Lung (tissue), 12 donors: ENCODE results near the gene SEZ6L. TPM values are rescaled to one million over a fixed set of nuclear protein-coding genes. Genes with fewer than 3 reads are reported as not detected.

Experiments used
- ATAC-seq: fragments of 200-7000 bp; cut with Tn5 transposase; one replicate; pipeline ENCODE4 v1.9.1; 2020; ENCODE audit warnings: moderate number of reproducible peaks; ENCODE audit not compliant: insufficient read depth, low FRiP score
- DNase-seq, 3 donors: peaks; one replicate each; pipeline ENCODE4 v3.0.0-alpha.2; 2013 to 2017
- H3K27ac ChIP-seq, 2 donors: one replicate each; pipeline ENCODE4 v1.5.1; 2013; ENCODE audit warnings: mild to moderate bottlenecking in 2 of 2, moderate library complexity in 2 of 2, control low read depth in 1 of 2, inconsistent platforms in 1 of 2, low read depth in 1 of 2, low read length in 1 of 2
- H3K27me3 ChIP-seq, 3 donors: one replicate each; pipeline ENCODE4 v1.5.1; 2013; ENCODE audit warnings: low read length in 2 of 3; ENCODE audit not compliant: control insufficient read depth in 3 of 3, insufficient read depth in 3 of 3
- H3K36me3 ChIP-seq, 4 donors: one replicate each; pipeline ENCODE4 v1.5.1; 2013; ENCODE audit warnings: low read length in 4 of 4, mild to moderate bottlenecking in 1 of 4, moderate library complexity in 1 of 4; ENCODE audit not compliant: control insufficient read depth in 4 of 4, insufficient read depth in 4 of 4
- H3K4me1 ChIP-seq, 5 donors: one replicate each; pipeline ENCODE4 v1.5.1; 2013; ENCODE audit warnings: low read length in 5 of 5, mild to moderate bottlenecking in 2 of 5, moderate library complexity in 1 of 5; ENCODE audit not compliant: control insufficient read depth in 5 of 5, insufficient read depth in 5 of 5
- H3K4me3 ChIP-seq: one replicate; pipeline ENCODE4 v1.5.1; 2013; ENCODE audit warnings: mild to moderate bottlenecking, control low read depth, moderate library complexity
- H3K9ac ChIP-seq, 2 donors: one replicate each; pipeline ENCODE4 v1.5.1; 2013; ENCODE audit warnings: low read length in 2 of 2, control low read depth in 1 of 2; ENCODE audit not compliant: insufficient read depth in 1 of 2
- H3K9me3 ChIP-seq, 4 donors: one replicate each; pipeline ENCODE4 v1.5.1; 2013; ENCODE audit warnings: low read length in 3 of 4, mild to moderate bottlenecking in 1 of 4, moderate library complexity in 1 of 4; ENCODE audit not compliant: control insufficient read depth in 4 of 4, insufficient read depth in 3 of 4
- WGBS, 2 donors: extraction: QIAGEN DNeasy Blood & Tissue Kit; methylation state at CpG; one replicate each; pipeline ENCODE4 v1.1.7; 2013; 5-methylcytosine and 5-hydroxymethylcytosine counted together
- polyA plus RNA-seq, 2 donors: library from polyadenylated mRNA; stranded (reverse); fragments of 200-250 nt; gene quantifications; one replicate each; pipeline ENCODE4 v1.2.1, GENCODE V29; 2013
- total RNA-seq, 2 donors: library from RNA; depleted of rRNA in 1 of 2; stranded (reverse); fragments of >200 nt in 1 of 2; gene quantifications; one replicate each; pipeline ENCODE4 v1.2.1, GENCODE V29; 2014 to 2021
- TF ChIP-seq, protein P1 (sequence below): IDR thresholded peaks from 2 replicates; pipeline ENCODE4 v1.5.1; 2012; ENCODE audit warnings: mild to moderate bottlenecking; ENCODE audit errors: control extremely low read depth, extremely low read depth
- donor health status: control.
- donor health status: control.
- donor health status: Bipolar disorder and iron deficiency.
- donor health status: healthy.
- donor health status: DM: yes; HTN: yes; CAD: no.

SEZ6L gene
- total and polyA plus RNA-seq, 4 donors: 0.02 to 0.46 (median 0.08) TPM

DNA sequence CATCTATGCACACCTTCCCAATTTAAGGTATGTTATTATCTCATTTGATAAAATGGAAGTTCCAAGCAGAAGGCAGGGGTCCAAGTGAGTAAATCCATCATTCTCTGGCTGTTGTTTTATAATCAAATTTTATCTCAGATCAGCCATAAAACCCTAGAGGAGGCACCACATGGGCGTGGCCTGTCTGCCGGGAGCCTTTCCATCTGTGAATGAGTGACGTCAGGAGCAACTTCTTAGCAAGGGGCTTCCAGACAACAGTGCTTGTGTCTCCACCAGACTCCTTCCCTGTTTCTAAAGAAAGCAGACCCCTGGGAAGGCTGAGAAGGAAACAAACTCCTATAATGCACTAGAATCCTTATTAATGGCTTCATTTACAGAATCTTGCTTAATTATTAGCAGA lies 13.5 kb downstream of the SEZ6L start:
- WGBS, 2 donors: 39 to 57% methylated on average over 3 of the region's 3 CpGs
- H3K36me3 ChIP-seq: no peaks in the 10 kb centered on the region
- DNase-seq: no peak
- ATAC-seq: no peak
- no peaks in the 10 kb centered on the region for H3K27me3 ChIP-seq
- no peak overlapping the region for H3K9ac ChIP-seq
- no peaks in the 10 kb centered on the region for H3K4me1 ChIP-seq
- no peak overlapping the region for H3K4me3 ChIP-seq
- H3K27ac ChIP-seq: no peak overlapping the region
- peaks cover 0 to 6% (median 0%) of the 10 kb centered on the region in 4 donors for H3K9me3 ChIP-seq
- TF ChIP-seq, protein P1, sequence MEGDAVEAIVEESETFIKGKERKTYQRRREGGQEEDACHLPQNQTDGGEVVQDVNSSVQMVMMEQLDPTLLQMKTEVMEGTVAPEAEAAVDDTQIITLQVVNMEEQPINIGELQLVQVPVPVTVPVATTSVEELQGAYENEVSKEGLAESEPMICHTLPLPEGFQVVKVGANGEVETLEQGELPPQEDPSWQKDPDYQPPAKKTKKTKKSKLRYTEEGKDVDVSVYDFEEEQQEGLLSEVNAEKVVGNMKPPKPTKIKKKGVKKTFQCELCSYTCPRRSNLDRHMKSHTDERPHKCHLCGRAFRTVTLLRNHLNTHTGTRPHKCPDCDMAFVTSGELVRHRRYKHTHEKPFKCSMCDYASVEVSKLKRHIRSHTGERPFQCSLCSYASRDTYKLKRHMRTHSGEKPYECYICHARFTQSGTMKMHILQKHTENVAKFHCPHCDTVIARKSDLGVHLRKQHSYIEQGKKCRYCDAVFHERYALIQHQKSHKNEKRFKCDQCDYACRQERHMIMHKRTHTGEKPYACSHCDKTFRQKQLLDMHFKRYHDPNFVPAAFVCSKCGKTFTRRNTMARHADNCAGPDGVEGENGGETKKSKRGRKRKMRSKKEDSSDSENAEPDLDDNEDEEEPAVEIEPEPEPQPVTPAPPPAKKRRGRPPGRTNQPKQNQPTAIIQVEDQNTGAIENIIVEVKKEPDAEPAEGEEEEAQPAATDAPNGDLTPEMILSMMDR: no peak

DNA sequence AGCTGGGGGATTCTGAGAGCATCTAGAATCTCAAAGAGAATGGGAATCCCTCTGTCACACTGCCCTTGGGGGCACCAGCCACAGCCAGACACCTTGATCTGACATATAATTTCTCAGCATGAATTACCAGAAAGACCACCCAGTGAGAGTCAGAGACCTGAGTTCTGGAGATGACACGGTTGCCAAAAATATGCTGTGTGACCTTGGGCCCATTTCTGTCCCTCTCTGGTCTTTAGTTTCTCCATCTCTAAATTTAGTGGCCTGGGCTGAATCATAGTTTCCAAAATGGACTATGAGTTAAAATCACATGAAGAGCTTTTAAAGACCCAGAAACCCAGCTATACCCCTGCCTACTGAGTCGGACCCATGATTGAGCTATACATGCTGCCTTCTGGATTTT lies 15.9 kb downstream of the SEZ6L start:
- Histone ChIP-seq H3K4me3 (no peak overlapping the region), H3K27ac (no peak overlapping the region), H3K9ac (no peak overlapping the region), H3K4me1 (no peaks in the 10 kb centered on the region), H3K36me3 (no peaks in the 10 kb centered on the region), H3K9me3 (peaks cover 0 to 6% (median 0%) of the 10 kb centered on the region in 4 donors), H3K27me3 (peaks cover 0 to 6% (median 0%) of the 10 kb centered on the region in 3 donors)
- 86 to 89% methylated on average over 2 of the region's 2 CpGs for WGBS, 2 donors
- no peak for DNase-seq
- no peak for ATAC-seq
- TF ChIP-seq, protein P1: no peak

DNA sequence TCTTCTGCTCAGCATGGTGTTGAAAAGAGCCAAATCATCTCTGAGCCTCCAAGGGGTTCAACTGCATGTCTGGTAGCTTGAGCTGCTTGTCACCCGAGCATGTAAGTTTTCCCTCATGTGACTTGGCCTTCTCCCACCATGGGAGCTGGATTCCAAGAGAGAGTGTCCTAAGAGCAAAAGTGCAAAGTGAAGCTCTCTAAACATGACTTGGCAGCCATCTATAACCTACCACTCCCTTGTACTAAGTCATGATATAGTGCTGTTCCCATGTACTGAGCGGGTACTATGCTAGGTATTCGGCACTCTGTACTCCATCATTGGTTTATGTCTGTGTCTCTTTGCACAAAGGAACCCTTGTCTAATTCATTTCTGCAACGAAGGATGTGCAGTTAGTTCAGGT lies 19.1 kb downstream of the SEZ6L start:
- H3K36me3 ChIP-seq: no peaks in the 10 kb centered on the region
- no peak overlapping the region for H3K9ac ChIP-seq
- no peaks in the 10 kb centered on the region for H3K4me1 ChIP-seq
- peaks cover 0 to 6% (median 0%) of the 10 kb centered on the region in 4 donors for H3K9me3 ChIP-seq
- H3K27me3 ChIP-seq: peaks cover 0 to 6% (median 0%) of the 10 kb centered on the region in 3 donors
- H3K4me3 ChIP-seq: no peak overlapping the region
- ATAC-seq (no peak), DNase-seq (no peak)
- no peak overlapping the region for H3K27ac ChIP-seq
- WGBS, 2 donors: 75 to 83% methylated on average over 4 of the region's 4 CpGs
- TF ChIP-seq, protein P1: no peak

DNA sequence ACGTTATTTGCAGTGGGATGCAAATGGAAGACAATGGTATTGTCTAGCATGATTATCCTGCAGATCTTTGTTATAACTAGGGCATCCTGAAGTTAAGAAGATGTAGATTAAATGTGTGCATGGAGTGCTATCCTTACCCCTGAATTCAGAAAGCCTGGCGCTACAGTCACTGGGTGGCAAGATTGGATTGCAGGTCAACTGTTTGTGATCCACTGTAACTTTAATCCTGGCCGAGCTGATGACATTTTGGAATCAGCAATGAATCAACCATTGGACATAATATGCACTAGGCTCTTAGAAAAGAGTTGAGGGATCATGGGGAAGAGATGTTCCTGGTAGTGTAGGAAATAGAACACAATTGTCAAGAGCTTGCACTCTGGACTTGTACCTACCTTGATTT lies 25.1 kb downstream of the SEZ6L start:
- Histone ChIP-seq H3K4me1 (no peaks in the 10 kb centered on the region), H3K4me3 (no peak overlapping the region), H3K9me3 (no peaks in the 10 kb centered on the region), H3K9ac (no peak overlapping the region), H3K27ac (no peak overlapping the region), H3K27me3 (peaks cover 0 to 6% (median 0%) of the 10 kb centered on the region in 3 donors), H3K36me3 (no peaks in the 10 kb centered on the region)
- ATAC-seq (no peak), DNase-seq (no peak)
- TF ChIP-seq, protein P1: no peak
- WGBS, 2 donors: 61 to 83% methylated on average over 3 of the region's 3 CpGs
